Osteoblast (primary cell): ENCODE data around the gene APOM. TPM values are rescaled to one million over a fixed set of nuclear protein-coding genes. Genes with fewer than 3 reads are reported as not detected.

ENCODE experiments used
- DNase-seq: peaks from one replicate; pipeline ENCODE4 v3.0.0; 2011; ENCODE audit warnings: low spot score, mixed read lengths; ENCODE audit not compliant: insufficient read length; ENCODE audit errors: missing footprints
- H2AFZ ChIP-seq: 2 replicates; pipeline ENCODE4 v1.6.0; 2011; ENCODE audit warnings: mild to moderate bottlenecking, low read length
- H3K27ac ChIP-seq: 2 replicates; pipeline ENCODE4 v1.5.1; 2011; ENCODE audit warnings: mild to moderate bottlenecking, low read depth, low read length, moderate library complexity
- H3K27me3 ChIP-seq: 2 replicates; pipeline ENCODE4 v1.6.0; 2012; ENCODE audit warnings: mild to moderate bottlenecking, control low read depth, inconsistent platforms, low read length, moderate library complexity; ENCODE audit not compliant: insufficient read depth
- H3K36me3 ChIP-seq: 2 replicates; pipeline ENCODE4 v1.5.1; 2011; ENCODE audit warnings: mild to moderate bottlenecking, low read length, control low read depth, moderate library complexity; ENCODE audit not compliant: insufficient read depth
- H3K4me1 ChIP-seq: 2 replicates; pipeline ENCODE4 v1.5.1; 2011; ENCODE audit warnings: mild to moderate bottlenecking, low read length, control low read depth, moderate library complexity; ENCODE audit not compliant: insufficient read depth
- H3K4me2 ChIP-seq: 2 replicates; pipeline ENCODE4 v1.6.0; 2011; ENCODE audit warnings: mild to moderate bottlenecking, low read length; ENCODE audit not compliant: insufficient read depth
- H3K4me3 ChIP-seq: fragments of 200-600 bp; sonication (generic); 3 replicates; pipeline ENCODE4 v1.5.1; 2012; ENCODE audit warnings: mild to moderate bottlenecking, low read length, inconsistent platforms; ENCODE audit not compliant: insufficient read depth
- H3K79me2 ChIP-seq: 2 replicates; pipeline ENCODE4 v1.6.0; 2012; ENCODE audit warnings: mild to moderate bottlenecking, low read length, control low read depth, inconsistent platforms; ENCODE audit not compliant: insufficient read depth
- H3K9me3 ChIP-seq: 2 replicates; pipeline ENCODE4 v1.5.1; 2011; ENCODE audit warnings: low read depth, low read length, control low read depth
- H4K20me1 ChIP-seq: 2 replicates; pipeline ENCODE4 v1.6.0; 2012; ENCODE audit warnings: mild to moderate bottlenecking, low read length, control low read depth; ENCODE audit not compliant: insufficient read depth
- total RNA-seq: library from RNA; depleted of rRNA; stranded (reverse); fragments of >200 nt; gene quantifications from 2 replicates; pipeline ENCODE4 v1.2.3, GENCODE V29; 2012
- TF ChIP-seq, protein P1 (sequence below): IDR thresholded peaks from 2 replicates; pipeline ENCODE4 v1.5.1; 2011; ENCODE audit warnings: mild to moderate bottlenecking, low read depth, low read length, moderate library complexity; ENCODE audit errors: extremely low read depth

APOM gene
- total RNA-seq, 1 donor = 1.1 TPM

DNA sequence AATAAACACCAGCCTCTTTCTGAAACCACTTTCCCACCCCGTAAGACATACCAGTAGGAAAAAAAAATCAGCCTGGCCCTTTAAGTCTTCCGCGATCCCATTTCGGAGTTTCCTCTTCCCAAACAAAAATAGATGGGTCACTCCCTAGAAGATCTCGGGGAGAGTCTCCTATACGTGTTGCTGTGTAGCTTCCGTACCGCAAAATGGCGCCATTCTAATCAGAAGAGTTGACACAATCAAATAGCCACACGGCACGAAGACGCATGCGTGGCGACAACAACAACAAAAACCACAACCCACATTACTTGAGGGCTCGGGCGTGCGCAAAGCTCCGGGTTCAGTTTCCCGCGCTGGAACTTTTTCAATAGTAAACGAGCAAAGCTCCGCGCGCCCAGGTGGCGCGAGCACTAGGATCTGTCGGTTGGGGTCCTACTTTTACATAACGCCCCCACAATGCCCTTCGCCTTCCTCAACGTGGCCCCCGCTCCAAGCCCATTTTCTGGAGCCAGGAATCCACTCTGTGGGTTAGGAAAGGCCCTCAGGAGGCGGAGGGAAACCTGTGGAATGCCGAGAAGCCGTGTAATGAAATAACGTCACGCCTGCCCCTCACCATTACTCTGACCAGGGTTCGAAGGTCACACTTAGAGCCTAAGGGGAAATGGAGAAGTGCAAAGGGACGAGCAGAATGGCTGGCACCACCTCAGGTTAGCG, 9.3 kb downstream of the APOM start, which contains the start of gene GPANK1:
GPANK1 (minus strand) TSS at position 208 of the 711 bp plus-strand sequence. CDS start 519 bp downstream, outside the sequence.
- H2AFZ ChIP-seq = peak within 1 kb of the TSS; percentile 92
- peaks cover 39% of the 10 kb centered on the region for H3K36me3 ChIP-seq
- TF ChIP-seq, protein P1, sequence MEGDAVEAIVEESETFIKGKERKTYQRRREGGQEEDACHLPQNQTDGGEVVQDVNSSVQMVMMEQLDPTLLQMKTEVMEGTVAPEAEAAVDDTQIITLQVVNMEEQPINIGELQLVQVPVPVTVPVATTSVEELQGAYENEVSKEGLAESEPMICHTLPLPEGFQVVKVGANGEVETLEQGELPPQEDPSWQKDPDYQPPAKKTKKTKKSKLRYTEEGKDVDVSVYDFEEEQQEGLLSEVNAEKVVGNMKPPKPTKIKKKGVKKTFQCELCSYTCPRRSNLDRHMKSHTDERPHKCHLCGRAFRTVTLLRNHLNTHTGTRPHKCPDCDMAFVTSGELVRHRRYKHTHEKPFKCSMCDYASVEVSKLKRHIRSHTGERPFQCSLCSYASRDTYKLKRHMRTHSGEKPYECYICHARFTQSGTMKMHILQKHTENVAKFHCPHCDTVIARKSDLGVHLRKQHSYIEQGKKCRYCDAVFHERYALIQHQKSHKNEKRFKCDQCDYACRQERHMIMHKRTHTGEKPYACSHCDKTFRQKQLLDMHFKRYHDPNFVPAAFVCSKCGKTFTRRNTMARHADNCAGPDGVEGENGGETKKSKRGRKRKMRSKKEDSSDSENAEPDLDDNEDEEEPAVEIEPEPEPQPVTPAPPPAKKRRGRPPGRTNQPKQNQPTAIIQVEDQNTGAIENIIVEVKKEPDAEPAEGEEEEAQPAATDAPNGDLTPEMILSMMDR = no peak
- peaks cover 37% of the 10 kb centered on the region for H3K4me1 ChIP-seq
- H3K4me2 ChIP-seq = peak within 1 kb of the TSS; percentile 99
- peak within 1 kb of the TSS; percentile 84 for H3K4me3 ChIP-seq
- peaks cover 14% of the 10 kb centered on the region for H4K20me1 ChIP-seq
- peak; percentile 94 for DNase-seq
- H3K27ac ChIP-seq = peak within 1 kb of the TSS; percentile 91
- H3K9me3 ChIP-seq = no peaks in the 10 kb centered on the region
- H3K27me3 ChIP-seq = no peaks in the 10 kb centered on the region
- H3K79me2 ChIP-seq = peaks cover 63% of the 10 kb centered on the region

DNA sequence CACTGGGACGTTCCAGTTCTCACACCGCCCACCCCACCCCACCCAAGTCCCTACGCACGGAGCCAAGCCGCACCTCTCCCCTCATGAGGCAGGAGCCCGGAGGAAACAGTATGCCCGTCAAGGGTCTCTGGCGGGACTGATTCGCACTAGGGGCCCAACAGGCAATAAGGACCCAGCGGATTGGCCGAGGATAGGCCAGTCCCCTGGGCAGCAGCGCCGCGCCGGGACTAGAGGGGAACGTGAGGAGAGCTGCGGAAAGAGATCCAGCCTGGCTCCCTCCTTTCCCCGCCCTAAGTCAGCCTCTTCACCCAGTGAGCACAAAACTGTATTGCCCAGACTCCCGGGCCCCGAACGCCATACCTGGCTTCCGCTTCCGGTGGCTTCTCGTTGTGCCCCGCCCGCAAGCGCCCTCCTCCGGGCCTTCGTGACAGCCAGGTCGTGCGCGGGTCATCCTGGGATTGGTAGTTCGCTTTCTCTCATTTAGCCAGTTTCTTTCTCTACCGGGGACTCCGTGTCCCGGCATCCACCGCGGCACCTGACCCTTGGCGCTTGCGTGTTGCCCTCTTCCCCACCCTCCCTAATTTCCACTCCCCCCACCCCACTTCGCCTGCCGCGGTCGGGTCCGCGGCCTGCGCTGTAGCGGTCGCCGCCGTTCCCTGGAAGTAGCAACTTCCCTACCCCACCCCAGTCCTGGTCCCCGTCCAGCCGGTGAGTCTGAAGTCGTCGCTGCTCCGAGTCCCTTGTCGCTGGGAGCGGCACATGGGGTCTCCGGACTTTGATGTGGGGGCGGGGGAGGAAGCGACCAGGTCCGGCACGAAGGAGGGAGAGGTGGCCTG, 10.0 kb downstream of the APOM start, which contains the start of gene CSNK2B:
CSNK2B (plus strand) TSS at position 580 of the 836 bp plus-strand sequence. CDS start 752 bp downstream, outside the sequence.
- peak within 1 kb of the TSS; percentile 99 for H3K4me2 ChIP-seq
- H4K20me1 ChIP-seq = peaks cover 11% of the 10 kb centered on the region
- peak; percentile 99 for DNase-seq
- H3K36me3 ChIP-seq = peaks cover 47% of the 10 kb centered on the region
- H3K27me3 ChIP-seq = no peaks in the 10 kb centered on the region
- peak within 1 kb of the TSS; percentile 92 for H2AFZ ChIP-seq
- H3K79me2 ChIP-seq = peaks cover 59% of the 10 kb centered on the region
- H3K9me3 ChIP-seq = no peaks in the 10 kb centered on the region
- TF ChIP-seq, protein P1 = no peak
- peak within 1 kb of the TSS; percentile 91 for H3K27ac ChIP-seq
- H3K4me3 ChIP-seq = peak within 1 kb of the TSS; percentile 84
- peaks cover 31% of the 10 kb centered on the region for H3K4me1 ChIP-seq

DNA sequence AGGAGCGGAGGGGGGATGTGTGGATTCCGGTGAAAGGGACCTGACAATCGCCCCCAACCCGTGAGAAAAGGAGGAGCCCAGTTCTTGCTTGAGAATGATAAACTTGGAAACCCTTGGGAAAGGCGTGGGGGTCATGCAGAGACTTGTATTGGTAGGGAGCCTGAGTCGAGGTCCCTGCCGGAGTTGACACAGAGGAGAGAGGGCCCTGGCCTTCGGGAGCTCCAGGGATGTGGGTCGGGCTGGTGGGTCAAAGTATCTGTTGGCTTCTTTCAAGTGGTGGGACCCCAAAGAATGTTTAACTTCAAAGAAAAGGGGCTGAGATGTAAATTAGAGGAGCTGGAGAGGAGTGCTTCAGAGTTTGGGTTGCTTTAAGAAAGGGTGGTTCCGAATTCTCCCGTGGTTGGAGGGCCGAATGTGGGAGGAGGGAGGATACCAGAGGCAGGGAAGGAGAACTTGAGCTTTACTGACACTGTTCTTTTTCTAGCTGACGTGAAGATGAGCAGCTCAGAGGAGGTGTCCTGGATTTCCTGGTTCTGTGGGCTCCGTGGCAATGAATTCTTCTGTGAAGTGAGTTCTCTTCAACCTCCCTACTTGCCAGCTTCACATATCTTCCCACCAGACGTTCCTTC, 10.8 kb downstream of the APOM start:
- Histone ChIP-seq H3K4me1 (peaks cover 26% of the 10 kb centered on the region), H2AFZ (peak overlapping the region; percentile 61), H3K27me3 (no peaks in the 10 kb centered on the region), H3K36me3 (peaks cover 54% of the 10 kb centered on the region), H3K9me3 (no peaks in the 10 kb centered on the region), H3K4me3 (peak overlapping the region; percentile 84), H3K79me2 (peaks cover 59% of the 10 kb centered on the region), H3K4me2 (peak overlapping the region; percentile 93), H3K27ac (peak overlapping the region; percentile 80), H4K20me1 (peaks cover 11% of the 10 kb centered on the region)
- DNase-seq = no peak
- TF ChIP-seq, protein P1 = no peak
